SU-DHL-6 (cell line): ENCODE measurements around the gene CHSY3.

ENCODE experiments used
- H2AFZ ChIP-seq: fragments of 200-600 bp; sonication (generic); 2 replicates; pipeline ENCODE4 v1.6.1; 2014; ENCODE audit warnings: low read depth, mild to moderate bottlenecking, moderate library complexity, mixed read lengths, antibody characterized with exemption, low read length; ENCODE audit not compliant: severe bottlenecking
- H3F3A ChIP-seq: fragments of 200-600 bp; shearing (Covaris generic); 2 replicates; pipeline ENCODE4 v1.6.0; 2016; ENCODE audit warnings: antibody characterized with exemption, mild to moderate bottlenecking; ENCODE audit not compliant: insufficient read depth
- H3K27ac ChIP-seq: fragments of 200-600 bp; sonication (generic); 2 replicates; pipeline ENCODE4 v1.5.1; 2016; ENCODE audit warnings: low read depth, mild to moderate bottlenecking, low read length, moderate library complexity, mixed read lengths
- H3K27me3 ChIP-seq: fragments of 200-600 bp; sonication (generic), shearing (Covaris generic); 2 replicates; pipeline ENCODE4 v1.6.0; 2014; ENCODE audit warnings: mild to moderate bottlenecking, low read length
- H3K36me3 ChIP-seq: fragments of 200-600 bp; sonication (generic); 2 replicates; pipeline ENCODE4 v1.6.1; 2014; ENCODE audit warnings: mild to moderate bottlenecking, low read length, mixed read lengths
- H3K4me2 ChIP-seq: fragments of 300-600, 200-600 bp; shearing (Covaris generic), sonication (generic); 2 replicates; pipeline ENCODE4 v1.6.0; 2014; ENCODE audit warnings: low read length, low read depth, mild to moderate bottlenecking; ENCODE audit not compliant: poor library complexity, severe bottlenecking
- H3K4me3 ChIP-seq: fragments of 200-600 bp; sonication (generic); 2 replicates; pipeline ENCODE4 v1.5.1; 2014; ENCODE audit warnings: antibody characterized with exemption, low read length, mild to moderate bottlenecking, mixed read lengths; ENCODE audit not compliant: insufficient read depth, poor library complexity, severe bottlenecking
- H3K79me2 ChIP-seq: fragments of 200-600 bp; sonication (generic); 2 replicates; pipeline ENCODE4 v1.6.1; 2014; ENCODE audit warnings: mild to moderate bottlenecking, low read length, moderate library complexity; ENCODE audit not compliant: insufficient read depth
- H3K9ac ChIP-seq: fragments of 200-600 bp; sonication (generic); 2 replicates; pipeline ENCODE4 v1.7.0; 2014; ENCODE audit warnings: mild to moderate bottlenecking, low read length
- H3K9me2 ChIP-seq: fragments of 200-600 bp; sonication (generic); replicated peaks from 2 replicates; pipeline ENCODE4 v1.6.1; 2014; ENCODE audit warnings: low read length; ENCODE audit not compliant: insufficient read depth
- H3K9me3 ChIP-seq: fragments of 200-600 bp; sonication (generic); 2 replicates; pipeline ENCODE4 v1.6.1; 2014; ENCODE audit warnings: low read length, mixed read lengths; ENCODE audit not compliant: insufficient read depth
- H4K20me1 ChIP-seq: fragments of 200-600 bp; sonication (generic); 2 replicates; pipeline ENCODE4 v1.6.1; 2014; ENCODE audit warnings: low read depth, mild to moderate bottlenecking, antibody characterized with exemption, low read length, moderate library complexity, mixed read lengths
- CTCF ChIP-seq: fragments of 200-600 bp; sonication (generic); IDR thresholded peaks from one replicate; pipeline ENCODE4 v1.5.1; 2017; ENCODE audit warnings: antibody characterized with exemption, mild to moderate bottlenecking, low read length, moderate library complexity; ENCODE audit not compliant: insufficient read depth, poor library complexity, severe bottlenecking
- EZH2phosphoT487 ChIP-seq: fragments of 200-600 bp; sonication (generic), shearing (Covaris generic); conservative IDR thresholded peaks from 2 replicates; pipeline ENCODE4 v1.6.1; 2018; ENCODE audit warnings: mild to moderate bottlenecking, antibody characterized with exemption, low read length, moderate library complexity, mixed read lengths

The CHSY3 gene

DNA sequence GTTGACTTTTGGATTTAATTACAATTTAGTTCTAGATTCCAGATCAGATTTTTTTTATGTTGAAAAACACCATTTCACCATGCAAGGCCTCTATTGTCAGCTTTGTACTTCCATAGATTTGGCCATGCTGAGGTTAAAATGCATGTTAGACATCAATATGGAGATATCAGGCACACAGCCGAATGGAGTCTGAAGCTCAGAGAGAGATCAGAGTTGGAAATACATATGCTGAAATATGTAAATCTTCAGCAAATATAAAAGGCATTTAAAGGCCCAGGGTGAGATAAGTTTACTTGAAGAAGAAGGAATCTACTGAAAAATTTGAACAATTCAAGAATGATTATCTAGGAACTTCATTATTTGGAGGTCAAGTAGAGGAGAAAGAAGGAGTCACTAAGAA is 139.6 kb downstream of the CHSY3 start:
- Histone ChIP-seq H4K20me1 (no peaks in the 10 kb centered on the region), H3K79me2 (no peaks in the 10 kb centered on the region), H3K36me3 (no peaks in the 10 kb centered on the region), H3K9me3 (no peaks in the 10 kb centered on the region), H3K9ac (no peak overlapping the region), H3K9me2 (no peaks in the 10 kb centered on the region), H2AFZ (no peak overlapping the region), H3K27me3 (no peaks in the 10 kb centered on the region), H3K4me3 (no peak overlapping the region), H3F3A (no peaks in the 10 kb centered on the region), H3K27ac (no peak overlapping the region), H3K4me2 (no peak overlapping the region)
- TF ChIP-seq EZH2phosphoT487 = no peak
- no peak for TF ChIP-seq CTCF

- no peak overlapping the region for H3K4me3 ChIP-seq
- H3K9me3 ChIP-seq = no peaks in the 10 kb centered on the region
- TF ChIP-seq EZH2phosphoT487 (no peak), CTCF (no peak)
- no peak overlapping the region for H2AFZ ChIP-seq
- no peaks in the 10 kb centered on the region for H3K79me2 ChIP-seq
- no peaks in the 10 kb centered on the region for H3F3A ChIP-seq
- H3K4me2 ChIP-seq = no peak overlapping the region
- no peaks in the 10 kb centered on the region for H4K20me1 ChIP-seq
- H3K36me3 ChIP-seq = no peaks in the 10 kb centered on the region
- H3K9me2 ChIP-seq = no peaks in the 10 kb centered on the region
- H3K27ac ChIP-seq = no peak overlapping the region
- H3K9ac ChIP-seq = no peak overlapping the region
- no peaks in the 10 kb centered on the region for H3K27me3 ChIP-seq
Observed at GRCh38 chr5:130045334-130045733, 141.1 kb downstream of the CHSY3 start.

GRCh38 chr5:130050585-130050984 is 146.3 kb downstream of the CHSY3 start:
- H3K27me3 ChIP-seq = no peaks in the 10 kb centered on the region

More at GRCh38 chr5:130050585-130050984, 146.3 kb downstream of the CHSY3 start:
- Histone ChIP-seq H4K20me1 (no peaks in the 10 kb centered on the region), H3K9me3 (no peaks in the 10 kb centered on the region), H2AFZ (no peak overlapping the region), H3F3A (no peaks in the 10 kb centered on the region), H3K79me2 (no peaks in the 10 kb centered on the region), H3K4me3 (no peak overlapping the region), H3K9me2 (no peaks in the 10 kb centered on the region), H3K9ac (no peak overlapping the region), H3K36me3 (no peaks in the 10 kb centered on the region), H3K27ac (no peak overlapping the region), H3K4me2 (no peak overlapping the region)
- TF ChIP-seq CTCF (no peak), EZH2phosphoT487 (no peak)
